Measurements from ENCODE around the gene RHD. TPM values are rescaled to one million over a fixed set of nuclear protein-coding genes. Genes with fewer than 3 reads are reported as not detected.
A peak's percentile ranks its signal among the peaks of the same experiment; 100 is the strongest.
"Not testable (repeated sequence)": the region's sequence is repeated elsewhere in the genome, so short reads cannot be mapped to it uniquely, and the experiment has no call there.

Gene RHD
- total and polyA plus RNA-seq, 3 experiments from 2014 or later, result 0.46 TPM; not detected in 2

DNA sequence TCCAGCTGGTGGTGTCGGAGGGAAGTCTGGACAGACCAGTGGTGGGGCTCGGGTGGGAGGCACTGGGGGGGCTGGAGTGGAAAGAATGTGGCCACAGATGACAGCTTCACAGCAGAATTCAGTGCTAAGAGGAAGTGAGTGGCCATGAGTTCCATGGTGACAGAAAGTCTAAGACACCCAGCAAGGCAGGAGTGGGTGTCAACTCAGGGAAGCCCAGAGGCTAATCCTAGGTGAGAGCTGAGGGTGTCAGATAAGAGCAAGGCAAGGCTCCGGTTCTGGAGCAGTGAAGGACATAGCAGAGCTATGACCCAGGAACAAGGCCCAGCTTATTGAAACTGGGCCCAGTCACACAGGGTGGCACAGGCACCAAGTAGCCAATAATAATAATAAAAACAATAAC is 30.0 kb downstream of the RHD start:
- CTCF ChIA-PET, H3K4me1 Mint-ChIP-seq: not testable (repeated sequence)

GRCh38 chr1:25304936-25305335 is 32.6 kb downstream of the RHD start:
- POLR2A ChIA-PET, result not testable (repeated sequence)

More for the DNA sequence above, 30.0 kb downstream of the RHD start:
- H3K27me3 Mint-ChIP-seq; H3K27me3 ChIP-seq (ENCODE audit: insufficient read depth, low read length, poor library complexity, severe bottlenecking); H3K9me3 ChIP-seq (ENCODE audit: low read length); H3K4me3 Mint-ChIP-seq; H3K9me3 Mint-ChIP-seq; DNase-seq; POLR2A ChIA-PET; H3K4me1 ChIP-seq (ENCODE audit: insufficient read depth, low read length); H3K27ac ChIP-seq (ENCODE audit: low read depth, low read length); H3K36me3 ChIP-seq (ENCODE audit: insufficient read depth, low read length); H3K4me3 ChIP-seq (ENCODE audit: low read length): not testable (repeated sequence)
- H3K36me3 Mint-ChIP-seq, result peaks cover 0 to 23% (median 14%) of the 10 kb centered on the region in 3 donors
- H3K27ac Mint-ChIP-seq, result peak overlapping the region in 5 of 8 donors; percentile 7 to 84 (median 26)

DNA sequence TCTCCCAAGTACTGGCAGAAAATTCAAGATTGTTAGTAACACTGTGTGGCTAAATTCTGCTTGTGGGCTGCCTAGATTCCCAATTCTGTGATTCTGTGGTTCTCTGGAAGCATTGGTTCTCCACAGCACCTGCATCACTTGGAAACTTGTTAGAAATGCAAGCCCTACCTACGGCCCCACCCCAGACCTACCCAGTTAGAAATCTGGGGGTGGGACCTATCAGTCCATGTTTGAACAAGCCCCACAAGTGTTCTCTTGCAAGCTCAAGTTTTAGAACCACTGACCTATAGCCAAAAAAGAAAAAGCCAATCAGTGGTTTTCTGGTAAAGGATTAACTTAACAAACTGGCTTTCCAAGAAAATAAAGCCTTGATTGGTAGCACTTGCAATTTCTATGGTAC is 35.9 kb downstream of the RHD start:
- Mint-ChIP-seq H3K27ac (peak overlapping the region in 1 of 8 donors; percentile 63), H3K4me1 (peaks cover 0 to 13% (median 5%) of the 10 kb centered on the region in 3 donors), H3K36me3 (peaks cover under 1 to 27% (median 17%) of the 10 kb centered on the region in 3 donors)
- DNase-seq; H3K36me3 ChIP-seq (ENCODE audit: insufficient read depth, low read length); H3K27me3 ChIP-seq (ENCODE audit: insufficient read depth, low read length, poor library complexity, severe bottlenecking); H3K27ac ChIP-seq (ENCODE audit: low read depth, low read length); POLR2A ChIA-PET; H3K4me3 Mint-ChIP-seq; H3K9me3 ChIP-seq (ENCODE audit: low read length); H3K4me1 ChIP-seq (ENCODE audit: insufficient read depth, low read length); H3K4me3 ChIP-seq (ENCODE audit: low read length); H3K9me3 Mint-ChIP-seq; CTCF ChIA-PET; H3K27me3 Mint-ChIP-seq: not testable (repeated sequence)

More at GRCh38 chr1:25304936-25305335, 32.6 kb downstream of the RHD start:
- DNase-seq; H3K27ac ChIP-seq (ENCODE audit: low read depth, low read length); H3K9me3 ChIP-seq (ENCODE audit: low read length); H3K4me1 ChIP-seq (ENCODE audit: insufficient read depth, low read length); H3K27me3 Mint-ChIP-seq; H3K4me1 Mint-ChIP-seq; CTCF ChIA-PET; H3K36me3 ChIP-seq (ENCODE audit: insufficient read depth, low read length); H3K9me3 Mint-ChIP-seq; H3K4me3 ChIP-seq (ENCODE audit: low read length); H3K27me3 ChIP-seq (ENCODE audit: insufficient read depth, low read length, poor library complexity, severe bottlenecking); H3K4me3 Mint-ChIP-seq: not testable (repeated sequence)
- H3K36me3 Mint-ChIP-seq, result peaks cover 0 to 23% (median 12%) of the 10 kb centered on the region in 3 donors
- peak overlapping the region in 1 of 8 donors; percentile 78 for H3K27ac Mint-ChIP-seq

DNA sequence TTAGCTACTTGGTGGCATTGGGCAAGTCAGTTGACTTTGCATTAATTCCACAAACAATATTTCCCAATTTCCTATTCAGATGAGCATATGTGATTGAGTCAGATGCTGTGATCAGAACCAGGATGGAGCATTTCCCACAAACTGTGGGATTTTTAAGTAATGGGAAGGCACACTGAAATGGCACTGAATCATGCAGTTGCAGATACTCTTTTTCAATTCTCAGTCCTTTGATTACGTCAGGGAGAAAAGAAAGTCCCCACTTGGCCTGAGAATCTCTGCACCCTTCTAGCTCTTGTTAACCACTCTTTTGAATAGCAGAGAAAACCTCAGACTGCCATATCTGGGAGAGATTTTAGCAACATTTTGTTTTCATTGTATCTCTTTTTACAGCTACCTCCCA is 36.8 kb downstream of the RHD start:
- DNase-seq; POLR2A ChIA-PET; H3K4me3 Mint-ChIP-seq; H3K4me1 ChIP-seq (ENCODE audit: insufficient read depth, low read length); H3K27ac ChIP-seq (ENCODE audit: low read depth, low read length); H3K4me3 ChIP-seq (ENCODE audit: low read length); H3K27me3 Mint-ChIP-seq; H3K9me3 ChIP-seq (ENCODE audit: low read length); H3K9me3 Mint-ChIP-seq; H3K36me3 ChIP-seq (ENCODE audit: insufficient read depth, low read length); CTCF ChIA-PET; H3K27me3 ChIP-seq (ENCODE audit: insufficient read depth, low read length, poor library complexity, severe bottlenecking): not testable (repeated sequence)
- Mint-ChIP-seq H3K27ac (peak overlapping the region in 1 of 8 donors; percentile 26), H3K36me3 (peaks cover 6 to 30% (median 20%) of the 10 kb centered on the region in 3 donors), H3K4me1 (peaks cover 0 to 18% (median 5%) of the 10 kb centered on the region in 3 donors)

DNA sequence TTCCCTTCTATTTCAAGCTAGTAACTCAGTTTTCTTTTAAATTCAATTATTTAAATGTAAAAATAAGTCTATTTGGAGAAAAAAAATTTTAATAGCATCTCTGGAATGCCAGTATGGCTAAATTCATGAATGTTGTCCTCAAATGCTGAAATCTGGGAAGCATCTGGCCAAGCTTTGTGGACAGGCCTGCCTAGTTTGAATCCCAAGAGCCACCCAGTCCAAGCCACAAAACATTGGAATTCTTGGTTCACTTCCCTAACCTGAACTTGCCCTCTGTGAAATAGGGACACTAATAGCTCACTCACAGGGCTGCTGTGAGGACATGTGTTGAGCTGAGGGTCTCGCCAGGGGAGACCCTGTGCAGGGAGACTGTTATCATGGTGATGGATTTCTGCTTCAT is 37.2 kb downstream of the RHD start:
- H3K27ac ChIP-seq (ENCODE audit: low read depth, low read length); H3K4me3 ChIP-seq (ENCODE audit: low read length); H3K27me3 ChIP-seq (ENCODE audit: insufficient read depth, low read length, poor library complexity, severe bottlenecking); H3K4me3 Mint-ChIP-seq; H3K9me3 Mint-ChIP-seq; H3K9me3 ChIP-seq (ENCODE audit: low read length); H3K36me3 ChIP-seq (ENCODE audit: insufficient read depth, low read length); DNase-seq; CTCF ChIA-PET; POLR2A ChIA-PET; H3K4me1 ChIP-seq (ENCODE audit: insufficient read depth, low read length); H3K27me3 Mint-ChIP-seq: not testable (repeated sequence)
- Mint-ChIP-seq H3K27ac (peak overlapping the region in 2 of 8 donors; percentile 66 to 69), H3K36me3 (peaks cover 6 to 32% (median 23%) of the 10 kb centered on the region in 3 donors), H3K4me1 (peaks cover 0 to 18% (median 5%) of the 10 kb centered on the region in 3 donors)

DNA sequence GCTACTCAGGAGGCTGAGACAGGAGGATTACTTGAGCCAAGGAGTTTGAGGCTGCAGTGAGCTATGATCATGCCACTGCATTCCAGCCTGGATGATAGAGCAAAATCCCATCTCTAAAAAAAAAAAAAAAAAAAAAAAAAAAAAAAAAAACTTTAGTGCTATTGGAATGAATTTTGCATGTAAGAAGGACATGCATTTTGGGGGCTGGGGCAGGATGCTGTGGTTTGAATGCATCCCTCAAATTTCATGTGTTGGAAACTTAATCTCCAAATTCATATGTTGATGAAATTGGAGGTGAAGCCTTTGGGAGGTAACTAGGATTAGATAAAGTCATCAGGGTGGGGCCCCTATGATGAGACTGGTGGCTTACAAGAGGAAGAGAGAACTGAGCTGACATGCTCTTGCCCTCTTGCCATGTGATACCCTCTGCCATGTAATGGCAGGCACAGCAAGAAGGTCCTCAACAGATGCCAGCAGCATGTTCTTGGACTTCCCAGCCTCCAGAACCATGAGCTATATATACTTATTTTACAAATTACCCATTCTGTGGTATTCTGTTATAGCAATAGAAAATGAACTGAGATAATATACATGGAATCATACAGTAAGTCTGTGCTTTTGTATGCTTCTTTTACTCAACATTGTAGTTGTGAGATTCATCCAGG is 40.6 kb downstream of the RHD start:
- Mint-ChIP-seq H3K27ac (peak overlapping the region in 2 of 8 donors; percentile 45 to 57), H3K36me3 (peaks cover 6 to 22% (median 18%) of the 10 kb centered on the region in 3 donors), H3K4me1 (peaks cover 0 to 13% (median 5%) of the 10 kb centered on the region in 3 donors)
- H3K27me3 ChIP-seq (ENCODE audit: insufficient read depth, low read length, poor library complexity, severe bottlenecking); H3K27me3 Mint-ChIP-seq; H3K9me3 ChIP-seq (ENCODE audit: low read length); DNase-seq; H3K4me1 ChIP-seq (ENCODE audit: insufficient read depth, low read length); H3K9me3 Mint-ChIP-seq; H3K4me3 Mint-ChIP-seq; H3K36me3 ChIP-seq (ENCODE audit: insufficient read depth, low read length); CTCF ChIA-PET; H3K4me3 ChIP-seq (ENCODE audit: low read length); H3K27ac ChIP-seq (ENCODE audit: low read depth, low read length); POLR2A ChIA-PET: not testable (repeated sequence)

DNA sequence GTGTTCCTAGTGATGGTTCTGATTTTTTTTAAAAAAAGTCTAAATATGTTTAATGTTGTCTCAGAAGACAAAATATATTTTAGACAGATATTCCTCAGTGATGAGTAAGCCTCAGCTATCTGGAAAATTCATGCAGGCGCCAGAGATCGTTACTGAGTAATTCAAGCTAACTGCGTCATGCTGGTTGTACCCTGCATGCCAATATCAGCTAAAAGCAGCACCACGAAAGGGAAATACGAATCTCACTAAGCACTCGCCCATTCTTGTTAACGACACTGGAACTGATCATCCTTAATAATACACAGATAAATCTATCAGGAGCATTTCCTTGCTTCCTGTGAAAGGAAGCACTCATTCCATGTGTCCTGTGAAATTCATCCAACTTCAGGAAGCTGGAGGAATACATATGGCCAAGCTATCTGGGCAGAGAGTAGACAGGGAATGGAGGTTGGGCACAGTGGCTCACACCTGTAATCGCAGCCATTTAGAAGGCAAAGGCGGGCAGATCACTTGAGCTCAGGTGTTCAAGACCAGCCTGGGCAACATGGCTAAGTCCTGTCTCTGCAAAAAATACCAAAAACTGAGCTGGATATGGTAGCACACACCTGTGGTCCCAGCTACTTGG is 48.1 kb downstream of the RHD start:
- H3K9me3 Mint-ChIP-seq; H3K27me3 ChIP-seq (ENCODE audit: insufficient read depth, low read length, poor library complexity, severe bottlenecking); H3K4me3 Mint-ChIP-seq; H3K36me3 ChIP-seq (ENCODE audit: insufficient read depth, low read length); DNase-seq; H3K9me3 ChIP-seq (ENCODE audit: low read length); H3K4me1 Mint-ChIP-seq; H3K27ac ChIP-seq (ENCODE audit: low read depth, low read length); H3K4me1 ChIP-seq (ENCODE audit: insufficient read depth, low read length); H3K27me3 Mint-ChIP-seq; POLR2A ChIA-PET; H3K4me3 ChIP-seq (ENCODE audit: low read length): not testable (repeated sequence)
- Mint-ChIP-seq H3K27ac (peak overlapping the region in 3 of 8 donors; percentile 29 to 78 (median 30)), H3K36me3 (peaks cover 0 to 13% (median 2%) of the 10 kb centered on the region in 3 donors)
- CTCF ChIA-PET, result interaction anchor here (1.3 kb wide), 1 partner anchor 19 kb away, joined by 3 read pairs; no protein-coding TSS in a partner anchor

GRCh38 chr1:25322127-25322526 is 49.8 kb downstream of the RHD start:
- CTCF ChIA-PET; H3K4me1 ChIP-seq (ENCODE audit: insufficient read depth, low read length); H3K4me3 Mint-ChIP-seq; H3K27me3 Mint-ChIP-seq; H3K4me1 Mint-ChIP-seq; H3K4me3 ChIP-seq (ENCODE audit: low read length); H3K9me3 Mint-ChIP-seq; DNase-seq; H3K36me3 ChIP-seq (ENCODE audit: insufficient read depth, low read length); H3K27me3 ChIP-seq (ENCODE audit: insufficient read depth, low read length, poor library complexity, severe bottlenecking); POLR2A ChIA-PET; H3K9me3 ChIP-seq (ENCODE audit: low read length); H3K27ac ChIP-seq (ENCODE audit: low read depth, low read length): not testable (repeated sequence)
- H3K36me3 Mint-ChIP-seq, result peaks cover 0 to 13% (median 2%) of the 10 kb centered on the region in 3 donors
- peak overlapping the region in 2 of 8 donors; percentile 37 to 69 for H3K27ac Mint-ChIP-seq

Data from CD8-positive, alpha-beta memory T cell (primary cell).